HEK293 (cell line): ENCODE results near the gene C1QTNF4.

Source experiments
- CTCF ChIA-PET: fragments of 350-600 bp; formaldehyde crosslinking; extraction: SDS; loops from one replicate; lab custom pipeline; 2021; ENCODE audit warnings: antibody characterized with exemption; lab: Yijun Ruan, JAX
- POLR2A ChIA-PET: fragments of 300-600 bp; formaldehyde crosslinking; extraction: SDS; loops from one replicate; lab custom pipeline; 2020; ENCODE audit warnings: antibody characterized with exemption, inconsistent platforms; lab: Yijun Ruan, JAX
- H3K27ac ChIP-seq: fragments of 200-500 bp; sonication (Bioruptor generic); 2 replicates; pipeline ENCODE4 v1.5.1; 2014; ENCODE audit warnings: low read depth, low read length, control low read depth, inconsistent platforms; ENCODE audit errors: extremely low read depth
- H3K36me3 ChIP-seq, 2 experiments: fragments of 200-500 bp in 1 of 2; sonication (Bioruptor generic) in 1 of 2; 1 replicate in 1 of 2; 2 replicates in 1 of 2; pipeline ENCODE4 v1.5.1; 2014 to 2017; ENCODE audit warnings: inconsistent platforms in 2 of 2, low read length in 2 of 2; ENCODE audit not compliant: control insufficient read depth in 2 of 2, insufficient read depth in 1 of 2
- H3K4me1 ChIP-seq: fragments of 200-500 bp; sonication (Bioruptor generic); 2 replicates; pipeline ENCODE4 v1.5.1; 2014; ENCODE audit warnings: mild to moderate bottlenecking, low read length, inconsistent platforms; ENCODE audit not compliant: control insufficient read depth, insufficient read depth
- H3K4me3 ChIP-seq: 2 replicates; pipeline ENCODE4 v1.5.1; 2011; ENCODE audit warnings: low read depth, mild to moderate bottlenecking, control low read depth, low read length, moderate library complexity
- H3K9me3 ChIP-seq: fragments of 200-500 bp; sonication (Bioruptor generic); 2 replicates; pipeline ENCODE4 v1.5.1; 2014; ENCODE audit warnings: low read depth, low read length, inconsistent platforms; ENCODE audit not compliant: control insufficient read depth, insufficient read depth
- GLI2 ChIP-seq: fragments of 450-650 bp; formaldehyde crosslinking; IDR thresholded peaks from 2 replicates; pipeline ENCODE4; 2017; ENCODE audit warnings: missing biosample characterization, missing genetic modification characterization, low read depth, borderline replicate concordance
- KLF16 ChIP-seq: fragments of 450-650 bp; formaldehyde crosslinking; IDR thresholded peaks from 2 replicates; pipeline ENCODE4 v1.5.1; 2017; ENCODE audit warnings: missing biosample characterization, missing genetic modification characterization
- PBX3 ChIP-seq: sonication (generic); formaldehyde crosslinking; IDR thresholded peaks from 2 replicates; pipeline ENCODE4 v1.8.1; 2022; ENCODE audit warnings: mild to moderate bottlenecking, moderate library complexity, missing genetic modification reagents
- PRDM2 ChIP-seq: fragments of 450-650 bp; formaldehyde crosslinking; IDR thresholded peaks from 2 replicates; pipeline ENCODE4 v1.5.1; 2016; ENCODE audit warnings: missing biosample characterization, missing genetic modification characterization, borderline replicate concordance
- ZNF121 ChIP-seq: fragments of 450-650 bp; formaldehyde crosslinking; IDR thresholded peaks from 2 replicates; pipeline ENCODE4 v1.5.1; 2016; ENCODE audit warnings: missing biosample characterization, missing genetic modification characterization
- ZNF175 ChIP-seq: fragments of 450-650 bp; formaldehyde crosslinking; IDR thresholded peaks from 2 replicates; pipeline ENCODE4 v1.5.1; 2016; ENCODE audit warnings: missing biosample characterization, missing genetic modification characterization
- ZNF214 ChIP-seq: fragments of 450-650 bp; formaldehyde crosslinking; IDR thresholded peaks from 2 replicates; pipeline ENCODE4 v1.5.1; 2017; ENCODE audit warnings: missing biosample characterization, mild to moderate bottlenecking, missing genetic modification characterization, borderline replicate concordance
- ZNF302 ChIP-seq: fragments of 450-650 bp; formaldehyde crosslinking; IDR thresholded peaks from 2 replicates; pipeline ENCODE4 v1.5.1; 2016; ENCODE audit warnings: missing biosample characterization, missing genetic modification characterization, low read depth
- ZNF398 ChIP-seq: fragments of 450-650 bp; formaldehyde crosslinking; IDR thresholded peaks from 2 replicates; pipeline ENCODE4 v1.5.1; 2017; ENCODE audit warnings: missing biosample characterization, missing genetic modification characterization
- ZNF416 ChIP-seq: fragments of 450-650 bp; formaldehyde crosslinking; IDR thresholded peaks from 2 replicates; pipeline ENCODE4 v1.5.1; 2016; ENCODE audit warnings: missing biosample characterization, missing genetic modification characterization
- ZNF670 ChIP-seq: fragments of 450-650 bp; formaldehyde crosslinking; IDR thresholded peaks from 2 replicates; pipeline ENCODE4 v1.5.1; 2016; ENCODE audit warnings: missing biosample characterization, missing genetic modification characterization, low read depth
- ZNF747 ChIP-seq: fragments of 450-650 bp; formaldehyde crosslinking; IDR thresholded peaks from 2 replicates; pipeline ENCODE4 v1.5.1; 2016; ENCODE audit warnings: missing biosample characterization, missing genetic modification characterization
- ZNF76 ChIP-seq: fragments of 450-650 bp; formaldehyde crosslinking; IDR thresholded peaks from 2 replicates; pipeline ENCODE4; 2016; ENCODE audit warnings: low read depth, missing biosample characterization, missing genetic modification characterization, borderline replicate concordance
- ZSCAN23 ChIP-seq: fragments of 450-650 bp; formaldehyde crosslinking; IDR thresholded peaks from 2 replicates; pipeline ENCODE4 v1.5.1; 2016; ENCODE audit warnings: missing biosample characterization, missing genetic modification characterization
- TF ChIP-seq, protein P1 (sequence below): fragments of 450-650 bp; formaldehyde crosslinking; IDR thresholded peaks from 2 replicates; pipeline ENCODE4 v1.5.1; 2016; ENCODE audit warnings: missing biosample characterization, missing genetic modification characterization
- TF ChIP-seq, protein P2 (sequence below): fragments of 450-650 bp; formaldehyde crosslinking; IDR thresholded peaks from 2 replicates; pipeline ENCODE4 v1.5.1; 2016; ENCODE audit warnings: missing biosample characterization, missing genetic modification characterization
- TF ChIP-seq, protein P3 (sequence below): fragments of 450-650 bp; formaldehyde crosslinking; IDR thresholded peaks from 2 replicates; pipeline ENCODE4 v1.5.1; 2016; ENCODE audit warnings: missing biosample characterization, missing genetic modification characterization

The C1QTNF4 gene

DNA sequence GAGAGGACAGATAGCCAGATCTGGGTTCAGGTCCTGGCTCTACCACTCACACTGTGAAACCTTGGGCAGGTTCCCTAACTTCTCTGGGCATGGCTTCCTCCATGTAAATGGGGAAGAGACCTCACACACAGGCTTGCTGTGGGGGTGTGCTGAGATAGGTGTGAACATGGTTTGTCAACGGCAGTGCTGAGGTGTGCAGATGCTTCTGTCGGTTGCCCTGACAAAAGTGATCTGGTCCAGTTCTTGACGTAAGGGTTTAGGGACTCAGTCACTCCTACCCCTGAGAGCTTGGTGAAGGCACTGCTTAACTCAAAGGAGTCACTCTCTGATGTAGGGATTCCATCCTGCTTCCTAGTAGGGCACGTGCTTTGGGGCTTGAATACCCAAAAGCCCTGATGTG is 2.0 kb downstream of the C1QTNF4 start:
- H3K27ac ChIP-seq: no peak overlapping the region
- no peaks in the 10 kb centered on the region for H3K36me3 ChIP-seq
- TF ChIP-seq, protein P1, sequence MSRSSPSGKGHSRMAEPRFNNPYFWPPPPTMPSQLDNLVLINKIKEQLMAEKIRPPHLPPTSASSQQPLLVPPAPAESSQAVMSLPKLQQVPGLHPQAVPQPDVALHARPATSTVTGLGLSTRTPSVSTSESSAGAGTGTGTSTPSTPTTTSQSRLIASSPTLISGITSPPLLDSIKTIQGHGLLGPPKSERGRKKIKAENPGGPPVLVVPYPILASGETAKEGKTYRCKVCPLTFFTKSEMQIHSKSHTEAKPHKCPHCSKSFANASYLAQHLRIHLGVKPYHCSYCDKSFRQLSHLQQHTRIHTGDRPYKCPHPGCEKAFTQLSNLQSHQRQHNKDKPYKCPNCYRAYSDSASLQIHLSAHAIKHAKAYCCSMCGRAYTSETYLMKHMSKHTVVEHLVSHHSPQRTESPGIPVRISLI: no peak
- TF ChIP-seq GLI2 (tag by site-specific recombination): no peak
- TF ChIP-seq ZNF302 (tag by site-specific recombination): no peak
- TF ChIP-seq PBX3 (CRISPR knock-in tag): no peak
- no peak overlapping the region for H3K4me3 ChIP-seq
- no peaks in the 10 kb centered on the region for H3K9me3 ChIP-seq
- CTCF ChIA-PET: interaction anchor here (0.6 kb wide), 1 partner anchor 519 kb away, joined by 4 read pairs; no protein-coding TSS in a partner anchor
- no peaks in the 10 kb centered on the region for H3K4me1 ChIP-seq
- POLR2A ChIA-PET: no interaction called here

DNA sequence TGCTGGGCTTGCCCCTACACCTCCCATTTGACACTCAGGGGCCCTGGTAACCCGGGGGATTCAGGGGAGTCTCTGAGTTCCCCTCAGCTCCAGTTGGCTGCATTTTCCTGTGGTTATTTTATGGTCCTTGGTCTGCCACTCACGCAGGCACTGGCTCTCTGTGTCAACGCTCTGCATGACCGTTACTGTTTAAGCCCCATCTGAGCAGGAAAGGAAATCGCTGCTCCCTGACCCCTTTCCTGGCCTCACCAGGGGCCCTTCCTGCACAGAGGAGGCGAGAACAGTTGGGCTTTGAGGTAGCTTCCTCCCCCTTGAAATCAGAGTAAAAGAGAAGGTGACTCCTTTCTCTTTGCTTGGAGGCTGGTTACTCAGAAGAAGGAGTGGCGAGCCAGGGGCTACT is 2.4 kb downstream of the C1QTNF4 start:
- ChIA-PET POLR2A (interaction anchor here (0.6 kb wide), 1 partner anchor 23 kb away, joined by 3 read pairs; no protein-coding TSS in a partner anchor), CTCF (no interaction called here)
- no peaks in the 10 kb centered on the region for H3K4me1 ChIP-seq
- no peak for TF ChIP-seq ZNF670 (tag by site-specific recombination)
- TF ChIP-seq, protein P2, sequence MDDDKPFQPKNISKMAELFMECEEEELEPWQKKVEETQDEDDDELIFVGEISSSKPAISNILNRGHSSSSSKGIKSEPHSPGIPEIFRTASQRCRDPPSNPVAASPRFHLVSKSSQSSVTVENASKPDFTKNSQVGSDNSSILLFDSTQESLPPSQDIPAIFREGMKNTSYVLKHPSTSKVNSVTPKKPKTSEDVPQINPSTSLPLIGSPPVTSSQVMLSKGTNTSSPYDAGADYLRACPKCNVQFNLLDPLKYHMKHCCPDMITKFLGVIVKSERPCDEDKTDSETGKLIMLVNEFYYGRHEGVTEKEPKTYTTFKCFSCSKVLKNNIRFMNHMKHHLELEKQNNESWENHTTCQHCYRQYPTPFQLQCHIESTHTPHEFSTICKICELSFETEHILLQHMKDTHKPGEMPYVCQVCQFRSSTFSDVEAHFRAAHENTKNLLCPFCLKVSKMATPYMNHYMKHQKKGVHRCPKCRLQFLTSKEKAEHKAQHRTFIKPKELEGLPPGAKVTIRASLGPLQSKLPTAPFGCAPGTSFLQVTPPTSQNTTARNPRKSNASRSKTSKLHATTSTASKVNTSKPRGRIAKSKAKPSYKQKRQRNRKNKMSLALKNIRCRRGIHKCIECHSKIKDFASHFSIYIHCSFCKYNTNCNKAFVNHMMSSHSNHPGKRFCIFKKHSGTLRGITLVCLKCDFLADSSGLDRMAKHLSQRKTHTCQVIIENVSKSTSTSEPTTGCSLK (tag by site-specific recombination): no peak
- TF ChIP-seq PRDM2: no peak
- TF ChIP-seq ZNF76 (tag by site-specific recombination): no peak
- no peak for TF ChIP-seq ZNF121 (tag by site-specific recombination)
- TF ChIP-seq ZSCAN23 (tag by site-specific recombination): no peak
- TF ChIP-seq, protein P3, sequence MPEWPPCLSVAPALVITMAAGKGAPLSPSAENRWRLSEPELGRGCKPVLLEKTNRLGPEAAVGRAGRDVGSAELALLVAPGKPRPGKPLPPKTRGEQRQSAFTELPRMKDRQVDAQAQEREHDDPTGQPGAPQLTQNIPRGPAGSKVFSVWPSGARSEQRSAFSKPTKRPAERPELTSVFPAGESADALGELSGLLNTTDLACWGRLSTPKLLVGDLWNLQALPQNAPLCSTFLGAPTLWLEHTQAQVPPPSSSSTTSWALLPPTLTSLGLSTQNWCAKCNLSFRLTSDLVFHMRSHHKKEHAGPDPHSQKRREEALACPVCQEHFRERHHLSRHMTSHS (tag by site-specific recombination): no peak
- TF ChIP-seq ZNF398 (tag by site-specific recombination): no peak
- no peak for TF ChIP-seq KLF16
- TF ChIP-seq ZNF416 (tag by site-specific recombination): no peak
- TF ChIP-seq ZNF302 (tag by site-specific recombination): no peak
- TF ChIP-seq ZNF747 (tag by site-specific recombination): no peak
- TF ChIP-seq ZNF175 (tag by site-specific recombination): no peak
- TF ChIP-seq ZNF214 (tag by site-specific recombination): no peak
- peaks cover 0 to 2% of the 10 kb centered on the region in 2 experiments; a peak in 1 of 3 replicates for H3K36me3 ChIP-seq
- H3K4me3 ChIP-seq: no peak overlapping the region
- H3K9me3 ChIP-seq: no peaks in the 10 kb centered on the region
- no peak overlapping the region for H3K27ac ChIP-seq
